Prostate gland (tissue), 2 donors: ENCODE data around the gene KAZALD1.

Experiments used
- CTCF ChIP-seq, 4 experiments: fragments of 200-600 bp in 2 of 4; fragments of 450-650 bp in 2 of 4; sonication (generic) in 2 of 4; IDR thresholded peaks; 1 replicate in 3 of 4; 2 replicates in 1 of 4; pipeline ENCODE4 v1.5.1; 2016 to 2019; ENCODE audit warnings: antibody characterized with exemption in 4 of 4, mild to moderate bottlenecking in 2 of 4, moderate library complexity in 2 of 4
- POLR2A ChIP-seq: fragments of 450-650 bp; IDR thresholded peaks from one replicate; pipeline ENCODE4 v1.6.1; 2016; ENCODE audit warnings: antibody characterized with exemption, mild to moderate bottlenecking
- POLR2AphosphoS5 ChIP-seq: sonication (generic); formaldehyde crosslinking; IDR thresholded peaks from one replicate; pipeline ENCODE4 v1.6.1; 2017; ENCODE audit warnings: antibody characterized with exemption

GRCh38 chr10:101080933-101081931, 19.4 kb downstream of the KAZALD1 start:
- TF ChIP-seq CTCF (IDR thresholded peaks at IDR 0.05) (no peak), POLR2AphosphoS5 (no peak), POLR2A (no peak)
